Nephron (organoid): ENCODE measurements around the gene ZNF445.
"Not testable (repeated sequence)": the region's sequence is repeated elsewhere in the genome, so short reads cannot be mapped to it uniquely, and the experiment has no call there.

Source experiments
- H3K27ac Mint-ChIP-seq, 3 experiments: 2 replicates each; pipeline ENCODE4 v1.8.0; 2020; ENCODE audit warnings: mixed read lengths in 3 of 3, mild to moderate bottlenecking in 2 of 3, moderate library complexity in 1 of 3
- H3K27me3 Mint-ChIP-seq: 2 replicates; pipeline ENCODE4 v1.8.0; 2021; ENCODE audit warnings: low read depth, mild to moderate bottlenecking, moderate library complexity, mixed read lengths
- H3K36me3 Mint-ChIP-seq: 2 replicates; pipeline ENCODE4 v1.8.0; 2020; ENCODE audit warnings: low read depth, mixed read lengths
- H3K4me1 Mint-ChIP-seq: 2 replicates; pipeline ENCODE4 v1.8.0; 2020; ENCODE audit warnings: mixed read lengths
- H3K4me3 Mint-ChIP-seq, 3 experiments: 2 replicates each; pipeline ENCODE4 v1.8.0; 2020; ENCODE audit warnings: mild to moderate bottlenecking in 3 of 3, mixed read lengths in 3 of 3, moderate library complexity in 2 of 3
- H3K9me3 Mint-ChIP-seq: 2 replicates; pipeline ENCODE4 v1.8.0; 2020; ENCODE audit warnings: mixed read lengths
- TF ChIP-seq, protein P1 (sequence below), 3 experiments: fragments of 200-600 bp; sonication (generic); IDR thresholded peaks; one replicate each; pipeline ENCODE4 v1.5.0; 2021; ENCODE audit warnings: antibody characterized with exemption in 3 of 3; ENCODE audit not compliant: unreplicated experiment in 3 of 3

The ZNF445 gene

DNA sequence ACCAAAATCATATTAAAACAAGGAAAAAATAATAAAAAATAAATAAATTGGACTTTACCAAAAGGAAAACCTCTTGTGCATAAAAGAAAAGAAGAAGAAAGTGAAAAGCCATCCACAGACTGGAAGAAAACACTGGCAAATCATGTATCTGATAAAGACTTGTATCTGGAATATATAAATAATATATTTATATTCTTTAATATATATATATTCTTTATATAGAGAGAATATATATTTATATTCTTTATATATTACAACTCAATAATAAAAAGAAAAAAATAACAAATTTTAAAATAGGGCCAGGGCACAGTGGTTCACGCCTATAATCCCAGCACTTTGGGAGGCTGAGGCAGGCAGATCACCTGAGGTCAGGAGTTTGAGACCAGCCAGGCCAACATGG is 27.1 kb upstream of the ZNF445 start:
- Mint-ChIP-seq H3K36me3 (peaks cover 73% of the 10 kb centered on the region), H3K27me3 (no peaks in the 10 kb centered on the region), H3K4me3 (no peak overlapping the region), H3K4me1 (peaks cover 7% of the 10 kb centered on the region), H3K9me3 (peaks cover 54% of the 10 kb centered on the region), H3K27ac (no peak overlapping the region)
- TF ChIP-seq, protein P1, sequence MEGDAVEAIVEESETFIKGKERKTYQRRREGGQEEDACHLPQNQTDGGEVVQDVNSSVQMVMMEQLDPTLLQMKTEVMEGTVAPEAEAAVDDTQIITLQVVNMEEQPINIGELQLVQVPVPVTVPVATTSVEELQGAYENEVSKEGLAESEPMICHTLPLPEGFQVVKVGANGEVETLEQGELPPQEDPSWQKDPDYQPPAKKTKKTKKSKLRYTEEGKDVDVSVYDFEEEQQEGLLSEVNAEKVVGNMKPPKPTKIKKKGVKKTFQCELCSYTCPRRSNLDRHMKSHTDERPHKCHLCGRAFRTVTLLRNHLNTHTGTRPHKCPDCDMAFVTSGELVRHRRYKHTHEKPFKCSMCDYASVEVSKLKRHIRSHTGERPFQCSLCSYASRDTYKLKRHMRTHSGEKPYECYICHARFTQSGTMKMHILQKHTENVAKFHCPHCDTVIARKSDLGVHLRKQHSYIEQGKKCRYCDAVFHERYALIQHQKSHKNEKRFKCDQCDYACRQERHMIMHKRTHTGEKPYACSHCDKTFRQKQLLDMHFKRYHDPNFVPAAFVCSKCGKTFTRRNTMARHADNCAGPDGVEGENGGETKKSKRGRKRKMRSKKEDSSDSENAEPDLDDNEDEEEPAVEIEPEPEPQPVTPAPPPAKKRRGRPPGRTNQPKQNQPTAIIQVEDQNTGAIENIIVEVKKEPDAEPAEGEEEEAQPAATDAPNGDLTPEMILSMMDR (IDR thresholded peaks at IDR 0.05; ENCODE audit: unreplicated experiment in 3 of 3) = no peak

- not testable (repeated sequence) for H3K4me1 Mint-ChIP-seq, H3K27ac Mint-ChIP-seq, H3K4me3 Mint-ChIP-seq, H3K27me3 Mint-ChIP-seq
- peaks cover 68% of the 10 kb centered on the region for H3K9me3 Mint-ChIP-seq
- peaks cover 79% of the 10 kb centered on the region for H3K36me3 Mint-ChIP-seq
Measured at GRCh38 chr3:44503178-44503577, 25.7 kb upstream of the ZNF445 start.

- no peaks in the 10 kb centered on the region for H3K27me3 Mint-ChIP-seq
Measured at GRCh38 chr3:44501971-44502370, 24.5 kb upstream of the ZNF445 start.

GRCh38 chr3:44499899-44500168 is 22.4 kb upstream of the ZNF445 start:
- not testable (repeated sequence) for H3K4me3 Mint-ChIP-seq, H3K4me1 Mint-ChIP-seq, H3K27ac Mint-ChIP-seq, H3K27me3 Mint-ChIP-seq
- Mint-ChIP-seq H3K9me3 (peaks cover 65% of the 10 kb centered on the region), H3K36me3 (peaks cover 89% of the 10 kb centered on the region)

More at GRCh38 chr3:44501971-44502370, 24.5 kb upstream of the ZNF445 start:
- TF ChIP-seq, protein P1 (IDR thresholded peaks at IDR 0.05; ENCODE audit: unreplicated experiment in 3 of 3) = no peak
- peaks cover 75% of the 10 kb centered on the region for H3K9me3 Mint-ChIP-seq
- peaks cover 89% of the 10 kb centered on the region for H3K36me3 Mint-ChIP-seq
- no peak overlapping the region for H3K27ac Mint-ChIP-seq
- no peak overlapping the region for H3K4me3 Mint-ChIP-seq
- H3K4me1 Mint-ChIP-seq = no peaks in the 10 kb centered on the region

GRCh38 chr3:44499149-44499898 is 21.9 kb upstream of the ZNF445 start:
- TF ChIP-seq, protein P1 (IDR thresholded peaks at IDR 0.05; ENCODE audit: unreplicated experiment in 3 of 3) = no peak
- Mint-ChIP-seq H3K4me3 (no peak overlapping the region), H3K27me3 (no peaks in the 10 kb centered on the region), H3K27ac (no peak overlapping the region), H3K36me3 (peaks cover 94% of the 10 kb centered on the region), H3K9me3 (peaks cover 68% of the 10 kb centered on the region), H3K4me1 (no peaks in the 10 kb centered on the region)

GRCh38 chr3:44495636-44496415 is 18.4 kb upstream of the ZNF445 start:
- H3K27me3 Mint-ChIP-seq = no peaks in the 10 kb centered on the region
- TF ChIP-seq, protein P1 (IDR thresholded peaks at IDR 0.05; ENCODE audit: unreplicated experiment in 3 of 3) = no peak
- no peak overlapping the region for H3K4me3 Mint-ChIP-seq
- no peaks in the 10 kb centered on the region for H3K4me1 Mint-ChIP-seq
- no peak overlapping the region for H3K27ac Mint-ChIP-seq
- peaks cover 68% of the 10 kb centered on the region for H3K9me3 Mint-ChIP-seq
- peaks cover 100% of the 10 kb centered on the region for H3K36me3 Mint-ChIP-seq

GRCh38 chr3:44492496-44492895 is 15.0 kb upstream of the ZNF445 start:
- Mint-ChIP-seq H3K36me3 (peaks cover 91% of the 10 kb centered on the region), H3K9me3 (peaks cover 51% of the 10 kb centered on the region), H3K4me3 (no peak overlapping the region), H3K27me3 (no peaks in the 10 kb centered on the region), H3K4me1 (no peaks in the 10 kb centered on the region), H3K27ac (no peak overlapping the region)
- TF ChIP-seq, protein P1 (IDR thresholded peaks at IDR 0.05; ENCODE audit: unreplicated experiment in 3 of 3) = no peak
